ENCODE results near the gene GSDME.

Gene GSDME

DNA sequence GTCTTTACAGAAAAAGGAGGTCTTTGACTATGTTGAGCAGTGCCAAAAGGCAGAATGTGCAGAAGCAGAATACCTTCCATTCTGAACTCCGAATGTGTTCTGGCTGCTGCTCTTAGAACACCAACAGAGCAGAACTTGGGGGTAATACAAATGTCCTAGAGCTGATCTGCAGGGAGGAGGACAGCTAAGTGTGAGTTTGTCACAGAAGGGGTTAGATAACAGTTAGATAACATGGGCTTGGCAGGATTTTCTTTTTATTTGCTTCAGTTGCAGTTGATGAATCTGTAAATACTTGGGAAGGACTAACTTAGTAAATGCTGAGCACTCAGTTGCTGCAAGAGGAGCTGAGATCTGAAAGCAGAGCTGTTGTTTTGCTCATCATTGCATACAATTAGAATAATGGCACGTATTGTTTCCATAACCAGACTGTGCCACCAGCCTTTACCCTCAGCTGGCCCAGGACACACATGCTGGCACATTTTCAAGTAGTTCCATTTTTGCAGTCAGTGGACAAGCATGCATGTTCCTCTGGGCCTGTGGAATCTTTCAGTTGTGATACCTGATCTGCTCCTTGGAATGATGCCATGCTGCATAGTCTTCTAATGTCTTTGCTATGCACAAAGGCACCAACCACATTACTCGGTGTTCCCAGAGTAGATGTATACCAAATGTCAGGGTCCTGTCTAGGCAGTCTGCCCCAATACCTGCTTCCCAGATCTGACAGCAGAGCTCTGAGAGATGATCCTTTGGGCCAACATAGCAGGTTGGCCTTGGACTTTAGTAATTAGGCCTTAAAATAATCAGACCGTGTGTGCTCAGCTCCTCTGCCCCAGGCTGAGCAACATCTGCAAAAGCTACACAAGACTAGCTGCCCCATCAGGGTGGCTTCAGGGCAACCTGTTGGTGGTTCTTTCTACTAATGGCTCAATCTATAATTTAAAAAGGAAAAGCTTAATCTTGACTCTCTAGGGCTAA, 55.7 kb downstream of the GSDME start:
- FAIRE-seq: no peak

DNA sequence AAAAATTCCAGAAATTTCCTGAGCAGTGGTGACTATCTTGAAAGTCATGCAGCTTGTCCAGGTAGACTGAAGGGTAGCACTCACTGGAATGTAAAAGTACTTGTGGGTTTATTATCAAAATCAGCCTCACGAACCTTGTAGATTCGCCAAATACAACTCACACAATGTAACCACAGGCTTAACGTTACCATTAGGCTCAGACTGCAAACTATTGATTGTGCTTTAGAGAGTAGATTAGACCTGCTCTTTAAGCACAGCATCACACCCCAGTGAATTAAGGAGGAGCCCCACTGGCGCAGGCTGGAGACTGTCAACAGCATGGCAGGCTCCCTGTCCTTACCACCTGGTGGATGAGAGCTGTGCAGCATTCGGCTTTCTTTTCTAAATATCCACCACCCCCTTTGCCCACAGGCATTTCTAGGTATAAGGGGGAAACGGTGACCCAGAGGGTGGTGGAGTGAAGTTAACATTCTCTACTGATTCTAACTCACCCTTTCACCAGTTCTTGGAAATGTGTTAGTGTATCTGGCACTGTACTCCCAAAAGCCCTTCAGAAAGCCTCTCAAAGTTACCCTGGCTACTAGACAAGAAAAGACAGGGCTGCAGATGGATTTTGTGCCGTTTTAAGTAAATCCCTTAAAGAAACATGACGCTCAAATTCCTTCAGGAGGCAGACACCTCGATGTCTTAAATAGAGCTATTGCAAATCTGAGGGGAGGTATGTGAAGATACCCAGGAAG, 56.6 kb downstream of the GSDME start:
- FAIRE-seq: no peak

DNA sequence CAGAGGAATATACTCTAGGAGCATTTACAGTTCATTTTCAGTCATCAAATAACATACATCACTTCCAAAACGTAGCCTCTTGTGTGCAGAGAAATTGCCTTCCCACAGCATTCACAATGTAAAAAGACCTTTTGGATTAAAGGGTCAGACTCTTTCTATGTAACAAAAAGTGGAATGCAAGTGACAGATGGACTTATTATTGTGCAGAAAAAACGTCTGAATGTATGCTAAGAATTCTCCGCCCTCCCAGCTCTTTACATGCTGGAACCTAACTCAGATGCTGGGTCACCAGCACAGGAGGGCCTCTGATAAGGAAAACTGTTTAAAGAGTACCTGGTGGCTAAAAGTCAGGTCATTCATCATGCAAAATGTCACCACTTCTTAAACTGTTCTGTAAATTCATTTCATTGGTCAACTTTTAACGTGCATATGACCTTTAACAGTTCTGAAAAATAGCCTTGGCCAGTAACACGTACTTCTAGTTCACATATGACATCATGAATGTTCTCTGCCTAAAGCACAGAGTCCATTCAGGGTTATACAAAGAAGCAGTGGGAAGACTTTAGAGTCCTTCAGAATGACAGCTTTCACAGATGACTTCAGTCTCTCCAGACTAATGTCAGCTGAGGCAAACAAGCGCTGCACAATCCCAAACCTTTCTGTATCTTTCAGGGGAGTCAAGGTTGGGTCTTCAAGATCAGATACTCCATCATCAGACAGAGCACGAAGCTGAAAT, 58.6 kb downstream of the GSDME start:
- FAIRE-seq: no peak

DNA sequence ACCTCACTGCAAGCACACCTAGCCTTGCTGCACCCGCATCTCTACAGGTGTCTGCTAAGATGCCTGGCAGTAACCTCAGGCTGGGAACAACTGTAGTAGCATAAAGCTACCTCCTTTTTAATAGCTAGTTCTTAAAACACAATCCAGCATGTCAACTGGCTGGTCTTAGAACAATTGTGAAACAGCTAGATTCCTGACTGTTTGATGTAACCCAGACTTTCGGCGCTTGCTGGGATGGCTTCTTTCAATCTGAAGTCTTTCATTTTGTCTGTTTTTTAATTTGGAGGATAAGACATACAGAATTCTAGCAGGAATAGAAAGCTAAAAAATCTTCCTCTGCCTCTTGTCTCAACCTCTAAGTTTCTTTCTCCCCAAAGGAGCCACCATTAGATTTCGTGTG, 59.8 kb downstream of the GSDME start:
- FAIRE-seq: no peak

DNA sequence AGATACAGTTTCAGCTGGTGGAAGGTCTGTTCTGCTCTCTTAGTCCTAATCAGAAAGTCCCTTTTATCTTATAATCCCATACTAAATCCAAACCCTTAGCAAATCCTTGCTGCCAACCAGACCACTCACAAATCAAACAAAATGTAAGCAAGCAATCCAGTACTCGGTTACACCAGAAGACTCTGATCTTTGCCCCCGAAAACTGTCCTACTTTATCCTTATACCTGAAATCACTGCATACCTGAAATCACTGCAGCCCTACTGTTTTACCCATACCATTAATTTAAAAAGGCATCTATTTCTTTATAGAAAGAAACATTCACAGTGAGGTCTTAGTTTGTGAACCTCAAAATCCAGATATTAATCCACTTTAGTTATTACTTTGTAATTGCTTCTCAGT, 64.7 kb downstream of the GSDME start:
- no peak for FAIRE-seq

DNA sequence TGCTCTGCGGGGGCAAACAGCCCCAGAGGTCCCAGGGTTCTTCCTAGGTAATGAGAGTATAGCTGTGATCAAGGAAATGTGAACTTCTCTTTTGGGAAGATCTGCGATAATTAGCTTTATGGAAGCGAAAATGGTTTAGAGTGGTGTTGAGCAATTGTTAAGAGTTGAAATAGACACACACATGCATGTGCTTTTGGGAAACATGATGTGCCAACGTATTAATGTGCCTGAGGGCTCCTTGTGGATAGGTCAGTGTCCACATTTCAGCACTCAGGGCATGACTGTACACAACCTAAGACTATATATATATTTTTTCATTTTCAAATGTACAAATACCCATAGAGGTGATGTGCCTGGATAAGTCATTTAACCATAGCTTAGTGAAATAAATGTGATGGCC, 67.0 kb downstream of the GSDME start:
- no peak for FAIRE-seq

DNA sequence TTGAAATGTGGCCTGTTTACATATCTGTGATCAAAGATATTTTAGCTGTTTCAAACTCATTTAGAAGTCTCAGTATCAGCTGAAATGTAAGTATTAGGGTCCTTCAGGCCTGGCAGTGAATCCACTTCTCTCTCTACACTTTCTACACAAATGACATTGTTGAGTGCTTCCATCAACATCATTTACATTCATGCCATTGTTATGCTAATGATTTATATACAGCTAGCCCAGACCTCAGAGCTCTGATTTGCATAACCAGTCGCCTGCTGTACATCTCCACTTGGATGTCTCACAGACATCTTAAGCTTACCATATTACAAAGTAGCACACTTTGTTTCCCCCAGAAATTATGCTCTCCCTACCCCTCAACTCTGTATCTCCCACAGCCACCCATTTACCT, 71.6 kb downstream of the GSDME start:
- FAIRE-seq: no peak

DNA sequence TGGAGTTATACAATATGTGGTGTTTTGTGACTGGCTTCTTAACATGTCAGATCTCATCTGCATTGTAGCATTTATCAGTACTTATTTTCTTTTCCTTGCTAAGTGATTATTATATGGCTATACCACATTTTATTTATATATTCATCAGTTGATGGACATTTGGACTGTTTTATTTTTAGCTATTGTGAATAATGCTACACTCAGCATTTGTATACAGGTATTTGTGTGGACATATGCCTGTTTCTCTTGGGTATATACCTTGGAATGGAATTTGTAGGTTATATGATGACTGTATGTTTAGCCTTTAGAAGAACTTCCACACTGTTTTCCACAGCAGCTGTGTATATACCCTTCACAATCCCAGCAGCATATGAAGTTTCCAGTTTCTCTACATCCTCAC, 86.5 kb downstream of the GSDME start:
- no peak for FAIRE-seq

DNA sequence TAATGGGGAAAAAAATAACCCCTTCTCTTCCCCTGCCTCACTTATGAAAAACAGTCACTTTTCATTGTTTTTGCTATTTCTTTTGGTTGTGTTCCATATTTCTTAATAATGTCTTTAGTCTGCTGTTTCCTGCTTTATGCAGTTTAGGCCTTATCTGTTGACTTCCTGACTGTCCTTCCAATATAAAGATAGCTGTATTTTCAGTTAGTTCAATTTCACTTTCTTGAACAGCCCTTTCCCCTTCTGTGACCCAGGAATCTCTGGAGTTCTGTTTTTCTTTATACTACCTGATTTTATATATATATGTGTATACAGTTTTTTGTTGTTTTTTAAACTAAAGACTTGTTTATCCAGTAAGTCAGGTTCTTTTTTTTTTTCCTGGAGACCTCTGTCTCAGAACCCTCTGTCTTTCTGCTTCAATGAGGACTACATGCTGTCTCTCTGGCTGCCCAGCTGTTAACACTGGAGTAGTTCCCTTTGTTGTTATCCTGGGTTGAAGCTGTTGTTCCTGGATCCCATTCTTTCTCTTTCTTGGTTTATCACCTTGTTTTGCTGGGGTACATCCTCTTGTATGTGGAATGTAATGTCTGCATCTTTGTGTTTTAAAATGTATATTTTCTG, 87.2 kb downstream of the GSDME start:
- no peak for FAIRE-seq

DNA sequence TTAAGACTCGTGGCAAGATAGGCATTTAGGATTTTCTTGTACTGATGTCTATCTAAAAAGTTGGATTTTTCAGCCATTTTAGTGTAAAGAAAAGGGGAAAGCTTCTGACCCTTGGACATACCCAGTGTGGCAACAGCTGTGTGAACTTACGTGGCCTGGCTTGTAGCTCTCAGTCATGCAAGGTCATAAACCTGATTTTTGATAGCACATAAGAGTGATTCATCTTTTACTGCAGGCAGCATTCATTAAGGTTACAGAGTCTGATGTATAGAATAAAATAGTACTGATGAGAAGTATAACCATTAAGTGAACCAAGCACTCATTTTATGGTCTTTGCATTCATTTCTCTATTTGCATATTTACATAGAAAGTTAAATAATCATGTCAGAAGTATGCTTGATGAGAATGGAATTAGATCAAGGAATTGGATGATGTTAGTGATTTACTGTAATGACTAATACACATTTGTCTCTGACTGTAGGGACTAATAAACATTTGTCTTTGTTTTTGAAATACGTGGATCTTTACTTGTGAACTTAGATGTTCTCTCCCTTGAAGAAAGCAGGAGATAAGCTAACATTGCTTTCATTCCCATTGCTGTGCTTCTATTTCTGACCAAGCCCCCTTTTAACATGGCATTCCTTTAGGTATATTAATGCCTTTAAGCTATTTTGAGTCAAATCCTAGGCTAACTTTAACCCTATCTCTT, 88.2 kb downstream of the GSDME start:
- FAIRE-seq: no peak

DNA sequence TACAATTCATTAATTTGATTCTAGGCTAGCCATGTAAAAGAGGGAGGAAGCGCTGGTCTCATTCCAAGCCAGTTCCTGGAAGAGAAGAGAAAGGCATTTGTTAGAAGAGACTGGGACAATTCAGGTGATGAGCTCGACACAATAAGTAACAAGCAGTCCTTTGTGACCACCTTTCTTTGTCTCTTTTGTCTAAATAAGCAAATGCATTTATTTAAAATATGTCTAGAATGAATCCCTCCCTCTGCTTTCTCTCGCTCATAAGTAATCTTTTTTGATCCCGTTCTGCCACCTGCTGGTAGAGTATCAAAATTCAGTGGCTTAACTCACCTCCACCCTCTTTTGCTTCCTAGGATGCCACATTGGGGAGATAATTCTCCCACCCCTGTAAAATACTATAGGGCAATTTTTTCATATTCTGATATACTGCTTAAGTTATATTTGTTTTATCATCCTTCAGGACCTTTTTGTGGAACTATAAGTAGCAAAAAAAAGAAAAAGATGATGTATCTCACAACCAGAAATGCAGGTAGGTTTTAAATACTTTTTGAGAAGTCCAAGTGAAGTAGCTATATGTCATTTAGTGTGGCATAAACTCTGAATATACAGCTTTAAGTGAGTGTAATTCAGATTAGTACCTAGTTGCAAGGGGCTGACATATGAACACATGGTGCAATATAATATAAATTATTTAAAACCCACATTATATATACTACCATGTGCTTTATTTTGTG, 91.5 kb downstream of the GSDME start:
- no peak for FAIRE-seq

DNA sequence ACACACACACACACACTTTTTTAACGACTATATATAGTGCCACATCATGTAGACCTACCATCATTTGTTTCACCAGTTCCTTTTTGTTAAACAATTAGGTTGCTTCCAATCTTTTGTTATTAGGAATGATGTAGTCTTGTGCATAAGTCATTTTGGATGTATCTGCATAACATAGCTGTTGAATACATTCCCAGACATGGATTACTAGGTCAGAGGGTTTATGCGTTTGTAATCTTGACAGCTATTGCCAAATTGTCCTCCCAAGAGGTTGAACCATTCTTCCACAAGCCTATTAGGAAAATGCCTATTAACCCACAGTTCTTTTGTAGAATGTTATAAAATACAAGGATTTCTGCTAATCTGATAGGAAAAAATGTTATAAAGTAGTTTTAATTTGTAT, 96.7 kb downstream of the GSDME start:
- FAIRE-seq: no peak

DNA sequence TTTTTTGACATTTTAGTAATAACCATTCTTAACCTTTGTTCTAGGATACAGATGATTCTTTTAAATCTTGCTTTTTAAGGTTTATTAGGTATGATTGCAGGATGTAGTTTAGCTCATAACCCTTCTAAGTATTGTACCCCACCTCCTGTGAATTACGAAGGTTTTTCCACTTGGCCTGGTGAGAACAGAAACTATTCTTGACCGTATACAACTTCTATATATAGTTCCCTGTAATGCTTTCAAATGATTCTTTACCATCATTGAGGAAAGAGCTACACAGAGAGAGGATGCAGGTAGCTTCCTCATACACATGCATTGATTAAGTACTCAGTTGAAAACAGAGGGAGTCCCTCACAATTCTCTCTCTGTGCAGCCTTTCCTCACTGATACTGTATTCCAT, 97.8 kb downstream of the GSDME start:
- no peak for FAIRE-seq

DNA sequence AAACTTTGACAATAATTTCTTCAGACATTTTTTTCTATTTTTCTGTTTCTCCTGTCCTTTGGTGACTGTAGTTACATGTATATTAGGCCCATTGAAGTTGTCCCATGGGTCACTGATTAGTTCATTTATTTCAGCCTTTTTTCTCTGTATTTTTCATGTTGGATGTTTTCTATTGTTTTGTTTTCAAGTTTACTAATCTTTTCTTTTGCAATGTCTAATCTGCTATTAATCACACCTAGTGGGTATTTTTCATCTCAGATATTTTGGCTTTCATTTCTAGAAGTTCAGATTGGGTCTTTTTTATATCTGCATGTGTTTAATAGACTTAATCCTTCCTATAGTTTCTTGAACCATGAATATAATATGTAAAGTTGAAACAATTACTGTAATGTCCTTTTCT, 99.3 kb downstream of the GSDME start:
- FAIRE-seq: no peak

DNA sequence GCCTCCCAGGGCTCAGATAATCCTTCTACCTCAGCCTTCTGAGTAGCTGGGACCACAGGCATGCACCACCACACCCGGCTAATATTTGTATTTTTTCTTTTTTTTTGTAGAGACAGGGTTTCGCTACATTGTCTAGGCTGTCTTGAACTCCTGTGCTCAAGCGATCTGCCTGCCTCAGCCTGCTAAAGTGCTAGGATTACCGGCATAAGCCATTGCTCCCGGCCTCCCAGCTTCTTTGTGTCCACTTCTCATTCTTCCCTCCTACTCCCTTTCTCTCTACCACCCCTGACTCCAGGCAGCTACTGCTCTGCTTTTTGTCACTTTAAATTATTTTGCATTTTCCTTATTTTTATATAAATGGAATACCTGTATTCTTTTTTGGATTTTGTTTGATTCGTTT, 100.7 kb downstream of the GSDME start:
- FAIRE-seq: no peak

DNA sequence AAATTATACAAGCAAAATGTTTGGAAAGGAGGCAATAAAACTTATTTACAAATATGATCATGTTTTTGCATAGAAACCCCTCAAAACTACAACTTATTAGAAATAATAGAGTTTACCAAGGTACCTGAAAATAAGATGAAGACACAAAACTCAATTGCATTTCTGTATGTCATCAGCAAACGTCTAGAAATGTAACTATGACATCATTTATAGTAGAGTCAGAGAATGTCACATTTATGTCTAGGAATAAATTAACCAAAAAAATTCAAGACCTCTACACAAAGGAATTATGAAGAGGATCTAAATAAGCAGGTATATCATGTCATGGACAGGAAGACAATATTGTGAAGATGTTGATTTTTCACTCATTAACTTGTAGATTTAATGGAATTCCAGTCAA, 103.0 kb downstream of the GSDME start:
- no peak for FAIRE-seq

DNA sequence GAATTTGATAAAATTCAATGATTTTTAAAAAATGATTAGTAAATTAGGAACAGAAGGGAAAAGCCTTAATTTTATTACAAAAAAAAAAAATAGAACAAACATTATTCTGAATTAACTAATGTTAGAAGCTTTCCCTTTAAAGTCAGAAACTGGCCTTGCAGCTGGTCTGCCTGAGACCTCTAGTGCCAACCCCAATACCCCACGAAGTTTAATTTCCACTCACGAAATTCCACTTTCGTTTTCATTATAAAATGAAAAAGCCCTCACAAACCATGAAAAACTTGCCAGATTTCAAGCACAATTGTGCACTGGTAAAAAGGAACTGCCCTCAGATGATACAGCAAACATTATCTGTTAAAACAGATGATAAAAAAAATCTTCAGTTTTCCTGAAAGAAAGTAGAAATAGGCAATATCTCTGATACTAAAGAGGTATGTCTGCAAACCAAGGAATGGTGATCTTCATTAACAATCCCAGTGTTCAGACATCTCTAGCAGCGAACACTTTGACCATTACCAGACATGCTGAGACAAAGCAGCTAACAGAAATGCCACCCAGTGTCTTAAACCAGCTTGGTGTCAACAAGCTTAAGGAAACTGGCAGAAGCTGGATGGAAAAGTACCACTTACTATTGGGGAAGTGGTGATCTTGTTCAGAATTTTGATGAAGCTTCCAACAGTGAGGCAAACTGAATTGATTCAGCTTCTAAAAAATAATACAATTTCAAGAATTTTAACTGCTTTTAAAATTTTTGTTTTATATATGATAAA, 103.8 kb downstream of the GSDME start:
- FAIRE-seq: no peak

DNA sequence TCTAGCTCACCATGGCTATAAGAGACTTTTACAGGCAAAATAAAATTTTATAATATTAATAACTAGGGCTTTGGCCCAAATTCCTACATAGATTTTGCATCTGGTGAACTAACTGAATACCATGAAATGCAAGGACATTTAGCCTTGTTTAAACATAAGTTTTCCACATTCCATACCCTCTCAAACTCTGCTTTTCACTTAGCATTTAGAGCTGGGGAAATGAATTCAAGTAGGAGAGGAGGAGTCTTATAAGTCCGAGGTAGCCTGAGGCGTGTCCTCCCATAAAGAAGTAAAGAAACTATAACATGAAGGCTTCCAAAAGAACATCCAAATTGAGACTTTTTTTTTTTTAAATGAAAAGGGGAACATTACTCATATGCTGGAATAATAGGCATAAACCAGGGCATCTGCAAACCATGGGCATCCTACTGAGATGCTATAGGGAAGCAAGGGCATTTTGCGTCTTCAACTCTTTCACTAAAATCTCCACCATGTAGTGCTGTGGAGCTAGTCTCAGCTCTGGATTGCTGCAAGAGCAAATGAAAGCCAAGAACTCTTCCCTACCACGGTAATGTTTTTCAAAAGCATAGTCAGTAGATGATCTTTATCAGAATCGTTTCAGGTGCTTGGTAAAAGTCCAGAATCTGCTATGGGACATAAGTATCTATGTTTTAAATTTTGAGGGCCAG, 104.9 kb downstream of the GSDME start:
- no peak for FAIRE-seq

Data from colon (tissue), 2 donors.